SK-N-SH treated with all-trans-retinoic acid at 6 μM for 48 hours (cell line): ENCODE measurements around the gene JAK1.
A peak's percentile ranks its signal among the peaks of the same experiment; 100 is the strongest.

Experiments
- ATAC-seq: fragments of 200-7000 bp; cut with Tn5 transposase; 3 replicates; pipeline ENCODE4 v1.9.1; 2020; ENCODE audit warnings: mild to moderate bottlenecking, moderate library complexity
- ARNTL ChIP-seq: fragments of 450-650 bp; formaldehyde crosslinking; IDR thresholded peaks from 2 replicates; pipeline ENCODE4 v1.5.0; 2020; ENCODE audit warnings: low read depth, mild to moderate bottlenecking, moderate library complexity, borderline replicate concordance
- BACH2 ChIP-seq: fragments of 250-450 bp; sonication (Bioruptor Pico); IDR thresholded peaks from 2 replicates; pipeline ENCODE4 v1.9.0; 2021; ENCODE audit warnings: mild to moderate bottlenecking, borderline replicate concordance
- CREB5 ChIP-seq: fragments of 250-450 bp; sonication (Bioruptor Pico); IDR thresholded peaks from 2 replicates; pipeline ENCODE4 v1.5.1; 2020; ENCODE audit warnings: low read depth, mild to moderate bottlenecking, moderate library complexity
- CSDC2 ChIP-seq: fragments of 250-450 bp; sonication (Bioruptor Pico); IDR thresholded peaks from 2 replicates; pipeline ENCODE4 v1.5.0; 2020; ENCODE audit warnings: mild to moderate bottlenecking, moderate library complexity
- CSRNP3 ChIP-seq: fragments of 250-450 bp; sonication (Bioruptor Pico); IDR thresholded peaks from 2 replicates; pipeline ENCODE4 v1.5.1; 2021; ENCODE audit warnings: mild to moderate bottlenecking, moderate library complexity
- ESRRG ChIP-seq: fragments of 250-450 bp; sonication (Bioruptor Pico); IDR thresholded peaks from 2 replicates; pipeline ENCODE4 v1.6.1; 2021; ENCODE audit warnings: mild to moderate bottlenecking
- GLIS3 ChIP-seq: fragments of 250-450 bp; sonication (Bioruptor Pico); IDR thresholded peaks from 2 replicates; pipeline ENCODE4 v1.5.0; 2020; ENCODE audit warnings: mild to moderate bottlenecking, moderate library complexity
- OSR1 ChIP-seq: fragments of 250-450 bp; sonication (Bioruptor Pico); IDR thresholded peaks from 2 replicates; pipeline ENCODE4 v1.8.0; 2022; ENCODE audit warnings: moderate library complexity, mild to moderate bottlenecking, inconsistent platforms
- PATZ1 ChIP-seq: fragments of 250-450 bp; sonication (Bioruptor Pico); IDR thresholded peaks from 2 replicates; pipeline ENCODE4 v1.8.0; 2020; ENCODE audit warnings: mild to moderate bottlenecking, moderate library complexity, borderline replicate concordance
- PPARA ChIP-seq: fragments of 250-450 bp; sonication (Bioruptor Pico); IDR thresholded peaks from 2 replicates; pipeline ENCODE4 v1.5.0; 2020; ENCODE audit warnings: mild to moderate bottlenecking, borderline replicate concordance
- RARB ChIP-seq: fragments of 250-450 bp; sonication (Bioruptor Pico); IDR thresholded peaks from 2 replicates; pipeline ENCODE4 v1.8.0; 2021; ENCODE audit warnings: mild to moderate bottlenecking, moderate library complexity
- SNAI2 ChIP-seq: fragments of 250-450 bp; sonication (Bioruptor Pico); IDR thresholded peaks from 2 replicates; pipeline ENCODE4 v1.5.0; 2020; ENCODE audit warnings: mild to moderate bottlenecking, moderate library complexity
- TCF4 ChIP-seq: fragments of 250-450 bp; sonication (Bioruptor Pico); IDR thresholded peaks from 2 replicates; pipeline ENCODE4 v1.8.0; 2021; ENCODE audit warnings: mild to moderate bottlenecking, moderate library complexity, borderline replicate concordance
- TOX ChIP-seq: fragments of 250-450 bp; sonication (Bioruptor Pico); IDR thresholded peaks from 2 replicates; pipeline ENCODE4 v1.8.0; 2021; ENCODE audit warnings: mild to moderate bottlenecking, moderate library complexity, borderline replicate concordance
- TSHZ2 ChIP-seq: fragments of 250-450 bp; sonication (Bioruptor Pico); IDR thresholded peaks from 2 replicates; pipeline ENCODE4 v1.5.0; 2020; ENCODE audit warnings: mild to moderate bottlenecking, moderate library complexity
- ZC3H10 ChIP-seq: fragments of 250-450 bp; sonication (Bioruptor Pico); IDR thresholded peaks from 2 replicates; pipeline ENCODE4 v1.5.1; 2021; ENCODE audit warnings: mild to moderate bottlenecking, moderate library complexity
- ZFP3 ChIP-seq: fragments of 250-450 bp; sonication (Bioruptor Pico); IDR thresholded peaks from 2 replicates; pipeline ENCODE4 v1.5.0; 2020; ENCODE audit warnings: mild to moderate bottlenecking, moderate library complexity
- ZFP30 ChIP-seq: fragments of 450-650 bp; formaldehyde crosslinking; IDR thresholded peaks from 2 replicates; pipeline ENCODE4 v1.5.0; 2022; ENCODE audit warnings: mild to moderate bottlenecking, moderate library complexity
- ZNF565 ChIP-seq: fragments of 450-650 bp; formaldehyde crosslinking; conservative IDR thresholded peaks from 2 replicates; pipeline ENCODE4 v1.5.0; 2020; ENCODE audit warnings: low read depth, mild to moderate bottlenecking, moderate library complexity
- ZNF8 ChIP-seq: fragments of 450-650 bp; formaldehyde crosslinking; IDR thresholded peaks from 2 replicates; pipeline ENCODE4 v1.5.0; 2020; ENCODE audit warnings: mild to moderate bottlenecking, moderate library complexity

JAK1 gene

GRCh38 chr1:64896551-64896950 is 69.8 kb downstream of the JAK1 start:
- TF ChIP-seq PPARA (CRISPR knock-in tag) (no peak), CSDC2 (CRISPR knock-in tag) (no peak), GLIS3 (CRISPR knock-in tag) (no peak), TOX (CRISPR knock-in tag) (no peak), CSRNP3 (no peak), BACH2 (CRISPR knock-in tag) (no peak), OSR1 (CRISPR knock-in tag) (no peak), TSHZ2 (CRISPR knock-in tag) (no peak), SNAI2 (no peak), ZNF8 (CRISPR knock-in tag) (no peak), ZNF565 (CRISPR knock-in tag) (no peak), RARB (CRISPR knock-in tag) (no peak), TCF4 (no peak), ZFP3 (CRISPR knock-in tag) (no peak), ESRRG (CRISPR knock-in tag) (no peak), CREB5 (CRISPR knock-in tag) (no peak), ARNTL (CRISPR knock-in tag) (no peak), ZC3H10 (no peak), PATZ1 (CRISPR knock-in tag) (no peak)
- TF ChIP-seq, all 23 proteins: peak for 0
- ATAC-seq, result no peak

- TF ChIP-seq ZNF8 (CRISPR knock-in tag), result no peak
- no peak for TF ChIP-seq ZFP30 (CRISPR knock-in tag)
- TF ChIP-seq ZFP3 (CRISPR knock-in tag), result no peak
- ATAC-seq, result no peak
Observed at GRCh38 chr1:64895500-64895899, 70.8 kb downstream of the JAK1 start.

- TF ChIP-seq TSHZ2 (CRISPR knock-in tag) (no peak), ESRRG (CRISPR knock-in tag) (no peak), ZNF565 (CRISPR knock-in tag) (no peak), CSDC2 (CRISPR knock-in tag) (no peak), GLIS3 (CRISPR knock-in tag) (no peak), BACH2 (CRISPR knock-in tag) (no peak), OSR1 (CRISPR knock-in tag) (no peak), CREB5 (CRISPR knock-in tag) (no peak)
- peak; percentile 59 for ATAC-seq
Observed at GRCh38 chr1:64894438-64895196, 71.7 kb downstream of the JAK1 start.
